GM18907 (cell line): Measurements from ENCODE around the gene NOA1.
A peak's percentile ranks its signal among the peaks of the same experiment; 100 is the strongest.

Experiments used
- ATAC-seq: cut with Tn5 transposase; IDR thresholded peaks from one replicate; pipeline ENCODE4 v1.9.1; 2021; ENCODE audit warnings: mild to moderate bottlenecking, moderate library complexity; ENCODE audit not compliant: unreplicated experiment

Gene NOA1

GRCh38 chr4:56977321-56978012 lies at the start of gene NOA1:
TSS of gene NOA1 (minus strand) at chr4:56977606. CDS start at chr4:56977585, 21 bp downstream.
- peak; percentile 88 for ATAC-seq

- ATAC-seq: no peak
Observed at GRCh38 chr4:57023104-57023503, 45.7 kb upstream of the NOA1 start.

GRCh38 chr4:57020467-57021101 lies 43.2 kb upstream of the NOA1 start:
- no peak for ATAC-seq

- no peak for ATAC-seq
Observed at GRCh38 chr4:57018980-57019379, 41.6 kb upstream of the NOA1 start.

- ATAC-seq: no peak
Observed at GRCh38 chr4:57013543-57014120, 36.2 kb upstream of the NOA1 start.

GRCh38 chr4:56999751-57000150 lies 22.3 kb upstream of the NOA1 start:
- ATAC-seq: no peak

- no peak for ATAC-seq
Observed at GRCh38 chr4:56995525-56995924, 18.1 kb upstream of the NOA1 start.

GRCh38 chr4:56990109-56990905 lies 12.9 kb upstream of the NOA1 start:
- no peak for ATAC-seq

- ATAC-seq: no peak
Observed at GRCh38 chr4:56986952-56987351, 9.5 kb upstream of the NOA1 start.

GRCh38 chr4:56986192-56986591 lies 8.8 kb upstream of the NOA1 start:
- no peak for ATAC-seq

- ATAC-seq: no peak
Observed at GRCh38 chr4:56981795-56982201, 4.4 kb upstream of the NOA1 start.

- ATAC-seq: no peak
Observed at GRCh38 chr4:56979421-56980072, 2.1 kb upstream of the NOA1 start.

- peak; percentile 59 for ATAC-seq
Observed at GRCh38 chr4:56978750-56979303, 1.4 kb upstream of the NOA1 start, which contains the start of gene POLR2B. TSS of gene POLR2B (plus strand) at chr4:56978896. CDS start at chr4:56978986, 90 bp downstream.

GRCh38 chr4:56976837-56977320 lies 527 bp downstream of the NOA1 start:
- ATAC-seq: peak; percentile 34

- peak; percentile 1 for ATAC-seq
Observed at GRCh38 chr4:56976283-56976836, 1.0 kb downstream of the NOA1 start.

- ATAC-seq: no peak
Observed at GRCh38 chr4:56973336-56973735, 4.1 kb downstream of the NOA1 start.

GRCh38 chr4:56972809-56973208 lies 4.6 kb downstream of the NOA1 start:
- no peak for ATAC-seq

GRCh38 chr4:56972389-56972788 lies 5.0 kb downstream of the NOA1 start:
- no peak for ATAC-seq

GRCh38 chr4:56971383-56971782 lies 6.0 kb downstream of the NOA1 start:
- ATAC-seq: no peak

GRCh38 chr4:56961107-56961500 lies 16.3 kb downstream of the NOA1 start:
- ATAC-seq: no peak
